ENCODE measurements around the gene ZMYND8. TPM values are rescaled to one million over a fixed set of nuclear protein-coding genes. Genes with fewer than 3 reads are reported as not detected.
"Not testable (repeated sequence)": the region's sequence is repeated elsewhere in the genome, so short reads cannot be mapped to it uniquely, and the experiment has no call there.

Gene ZMYND8
- total RNA-seq, 3 donors from 2014 or later (not counting 1 experiment from before 2014, with no cell fraction given), result 57.6 to 72.6 (median 69.8) TPM

GRCh38 chr20:47292581-47292980 lies 63.9 kb downstream of the ZMYND8 start:
- H3K4me1 ChIP-seq (ENCODE audit: control insufficient read depth, insufficient read depth, low read length), result no peaks in the 10 kb centered on the region
- H3K27me3 ChIP-seq (ENCODE audit: control insufficient read depth, insufficient read depth, low read length), result no peaks in the 10 kb centered on the region
- H3K36me3 Mint-ChIP-seq, result peaks cover 17% of the 10 kb centered on the region
- no peak overlapping the region for H3K4me3 Mint-ChIP-seq
- H3K4me1 Mint-ChIP-seq, result peaks cover 6 to 7% of the 10 kb centered on the region in 2 donors
- DNase-seq, result no peak
- 100% methylated on average over 5 of the region's 6 CpGs for WGBS (ENCODE audit: insufficient coverage)
- H3K27me3 Mint-ChIP-seq (ENCODE audit: low read depth in 2 of 2), result no peaks in the 10 kb centered on the region
- no peak overlapping the region for H3K27ac ChIP-seq (ENCODE audit: low read length)
- no peak overlapping the region for H3K4me3 ChIP-seq (ENCODE audit: low read length)
- intact Hi-C loops (cut with micrococcal nuclease), result no loop called here
- H3K9me3 Mint-ChIP-seq, result no peaks in the 10 kb centered on the region
- peaks cover 78% of the 10 kb centered on the region for H3K36me3 ChIP-seq (ENCODE audit: control insufficient read depth, insufficient read depth, low read length)
- TF ChIP-seq CTCF (IDR thresholded peaks at IDR 0.05), result no peak
- peak overlapping the region in 1 of 2 donors; percentile 48 for H3K27ac Mint-ChIP-seq
- no peak for ATAC-seq
- H3K9me3 ChIP-seq (ENCODE audit: control insufficient read depth, insufficient read depth, low read length), result no peaks in the 10 kb centered on the region

GRCh38 chr20:47290666-47291430 lies 65.7 kb downstream of the ZMYND8 start:
- peaks cover 78% of the 10 kb centered on the region for H3K36me3 ChIP-seq (ENCODE audit: control insufficient read depth, insufficient read depth, low read length)
- no peaks in the 10 kb centered on the region for H3K9me3 ChIP-seq (ENCODE audit: control insufficient read depth, insufficient read depth, low read length)
- H3K9me3 Mint-ChIP-seq, result no peaks in the 10 kb centered on the region
- no peak overlapping the region for H3K27ac Mint-ChIP-seq
- 97% methylated on average over 5 of the region's 11 CpGs for WGBS (ENCODE audit: insufficient coverage)
- ATAC-seq (no peak), DNase-seq (no peak)
- H3K4me3 Mint-ChIP-seq, result no peak overlapping the region
- H3K36me3 Mint-ChIP-seq, result peaks cover 17% of the 10 kb centered on the region
- no peak overlapping the region for H3K27ac ChIP-seq (ENCODE audit: low read length)
- H3K4me1 Mint-ChIP-seq, result peaks cover 6 to 7% of the 10 kb centered on the region in 2 donors
- H3K27me3 ChIP-seq (ENCODE audit: control insufficient read depth, insufficient read depth, low read length), result no peaks in the 10 kb centered on the region
- no peak for TF ChIP-seq CTCF (IDR thresholded peaks at IDR 0.05)
- H3K27me3 Mint-ChIP-seq (ENCODE audit: low read depth in 2 of 2), result no peaks in the 10 kb centered on the region
- H3K4me1 ChIP-seq (ENCODE audit: control insufficient read depth, insufficient read depth, low read length), result no peaks in the 10 kb centered on the region
- no peak overlapping the region for H3K4me3 ChIP-seq (ENCODE audit: low read length)
- intact Hi-C loops (cut with micrococcal nuclease), result no loop called here

- H3K4me1 Mint-ChIP-seq, result peaks cover 6 to 7% of the 10 kb centered on the region in 2 donors
- TF ChIP-seq CTCF (IDR thresholded peaks at IDR 0.05), result no peak
- ATAC-seq, result no peak
- H3K36me3 Mint-ChIP-seq, result peaks cover 17% of the 10 kb centered on the region
- 95% methylated on average over 3 of the region's 3 CpGs for WGBS (ENCODE audit: insufficient coverage)
- Histone ChIP-seq H3K27me3 (ENCODE audit: control insufficient read depth, insufficient read depth, low read length) (no peaks in the 10 kb centered on the region), H3K9me3 (ENCODE audit: control insufficient read depth, insufficient read depth, low read length) (no peaks in the 10 kb centered on the region), H3K27ac (ENCODE audit: low read length) (no peak overlapping the region), H3K4me1 (ENCODE audit: control insufficient read depth, insufficient read depth, low read length) (no peaks in the 10 kb centered on the region), H3K36me3 (ENCODE audit: control insufficient read depth, insufficient read depth, low read length) (peaks cover 79% of the 10 kb centered on the region), H3K4me3 (ENCODE audit: low read length) (no peak overlapping the region)
- no peaks in the 10 kb centered on the region for H3K27me3 Mint-ChIP-seq (ENCODE audit: low read depth in 2 of 2)
- intact Hi-C loops (cut with micrococcal nuclease), result no loop called here
- DNase-seq, result no peak
- no peaks in the 10 kb centered on the region for H3K9me3 Mint-ChIP-seq
- H3K4me3 Mint-ChIP-seq, result no peak overlapping the region
- no peak overlapping the region for H3K27ac Mint-ChIP-seq
These were observed 66.5 kb downstream of the ZMYND8 start for GRCh38 chr20:47290008-47290407.

- no peaks in the 10 kb centered on the region for H3K27me3 ChIP-seq (ENCODE audit: control insufficient read depth, insufficient read depth, low read length)
- H3K9me3 Mint-ChIP-seq, result no peaks in the 10 kb centered on the region
- H3K36me3 ChIP-seq (ENCODE audit: control insufficient read depth, insufficient read depth, low read length), result peaks cover 79% of the 10 kb centered on the region
- no peak overlapping the region for H3K4me3 ChIP-seq (ENCODE audit: low read length)
- no peaks in the 10 kb centered on the region for H3K9me3 ChIP-seq (ENCODE audit: control insufficient read depth, insufficient read depth, low read length)
- whole genome bisulfite sequencing (ENCODE audit: insufficient coverage), result 100% methylated on average over 1 of the region's 3 CpGs
- no peak overlapping the region for H3K4me3 Mint-ChIP-seq
- H3K36me3 Mint-ChIP-seq, result peaks cover 17% of the 10 kb centered on the region
- ATAC-seq (no peak), DNase-seq (no peak)
- intact Hi-C loops (cut with micrococcal nuclease), result no loop called here
- no peak overlapping the region for H3K27ac ChIP-seq (ENCODE audit: low read length)
- TF ChIP-seq CTCF (IDR thresholded peaks at IDR 0.05), result no peak
- H3K4me1 ChIP-seq (ENCODE audit: control insufficient read depth, insufficient read depth, low read length), result no peaks in the 10 kb centered on the region
- peaks cover 6 to 12% of the 10 kb centered on the region in 2 donors for H3K4me1 Mint-ChIP-seq
- no peak overlapping the region for H3K27ac Mint-ChIP-seq
- H3K27me3 Mint-ChIP-seq (ENCODE audit: low read depth in 2 of 2), result no peaks in the 10 kb centered on the region
These were observed 67.4 kb downstream of the ZMYND8 start for GRCh38 chr20:47289096-47289495.

GRCh38 chr20:47288530-47288929 lies 68.0 kb downstream of the ZMYND8 start:
- H3K36me3 Mint-ChIP-seq, result peaks cover 17% of the 10 kb centered on the region
- WGBS (ENCODE audit: insufficient coverage), result over 99% methylated on average over 7 of the region's 8 CpGs
- not testable (repeated sequence) for ATAC-seq

More at GRCh38 chr20:47288530-47288929, 68.0 kb downstream of the ZMYND8 start:
- peaks cover 79% of the 10 kb centered on the region for H3K36me3 ChIP-seq (ENCODE audit: control insufficient read depth, insufficient read depth, low read length)
- H3K27me3 ChIP-seq (ENCODE audit: control insufficient read depth, insufficient read depth, low read length); DNase-seq; H3K4me3 ChIP-seq (ENCODE audit: low read length); H3K27ac ChIP-seq (ENCODE audit: low read length); H3K9me3 ChIP-seq (ENCODE audit: control insufficient read depth, insufficient read depth, low read length); H3K4me1 ChIP-seq (ENCODE audit: control insufficient read depth, insufficient read depth, low read length); H3K27me3 Mint-ChIP-seq (ENCODE audit: low read depth in 2 of 2); H3K4me3 Mint-ChIP-seq; H3K9me3 Mint-ChIP-seq; H3K27ac Mint-ChIP-seq; intact Hi-C loops (cut with micrococcal nuclease): not testable (repeated sequence)
- peaks cover under 1 to 12% of the 10 kb centered on the region in 2 donors for H3K4me1 Mint-ChIP-seq
